ENCODE results near the gene REG3G.

REG3G gene

GRCh38 chr2:78992807-78993517 is 32.5 kb upstream of the REG3G start:
- Histone ChIP-seq H3K9ac (ENCODE audit: low read depth, low read length) (no peak overlapping the region), H3K36me3 (ENCODE audit: control insufficient read depth, insufficient read depth, low read length) (no peaks in the 10 kb centered on the region), H3K4me3 (ENCODE audit: low read depth, low read length) (peak overlapping the region; percentile 75), H3K9me3 (ENCODE audit: control insufficient read depth, insufficient read depth, low read length) (no peaks in the 10 kb centered on the region), H3K27me3 (ENCODE audit: control insufficient read depth, insufficient read depth, low read length) (peaks cover 37% of the 10 kb centered on the region), H3K4me1 (ENCODE audit: control insufficient read depth, insufficient read depth, low read length) (no peaks in the 10 kb centered on the region)

- Histone ChIP-seq H3K9ac (ENCODE audit: low read depth, low read length) (no peak overlapping the region), H3K4me3 (ENCODE audit: low read depth, low read length) (peak overlapping the region; percentile 75), H3K4me1 (ENCODE audit: control insufficient read depth, insufficient read depth, low read length) (no peaks in the 10 kb centered on the region), H3K9me3 (ENCODE audit: control insufficient read depth, insufficient read depth, low read length) (no peaks in the 10 kb centered on the region), H3K27me3 (ENCODE audit: control insufficient read depth, insufficient read depth, low read length) (peaks cover 41% of the 10 kb centered on the region), H3K36me3 (ENCODE audit: control insufficient read depth, insufficient read depth, low read length) (no peaks in the 10 kb centered on the region)
Measured at GRCh38 chr2:78993518-78994148, 31.9 kb upstream of the REG3G start.

DNA sequence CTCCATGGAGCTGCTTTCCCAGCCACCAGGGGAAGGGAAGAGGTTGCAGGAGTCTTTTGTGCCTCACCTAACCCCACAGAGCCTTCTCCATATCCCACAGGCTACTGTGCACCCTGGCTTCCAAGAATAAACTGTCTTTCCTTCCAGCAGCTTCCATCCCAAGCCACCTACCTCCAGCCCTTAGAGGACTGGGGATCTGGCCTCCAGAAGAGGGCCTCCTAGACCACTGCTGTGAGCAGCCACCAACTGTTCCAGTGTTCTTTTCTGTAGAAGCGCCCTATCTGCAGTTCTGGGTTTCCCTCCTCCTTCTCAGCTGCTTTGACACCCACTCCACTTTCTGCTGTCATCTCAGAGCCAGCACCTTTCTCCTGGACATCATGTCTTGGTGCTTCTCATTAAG is 30.7 kb upstream of the REG3G start:
- no peaks in the 10 kb centered on the region for H3K4me1 ChIP-seq (ENCODE audit: control insufficient read depth, insufficient read depth, low read length)
- H3K9ac ChIP-seq (ENCODE audit: low read depth, low read length), result no peak overlapping the region
- H3K4me3 ChIP-seq (ENCODE audit: low read depth, low read length), result no peak overlapping the region
- no peaks in the 10 kb centered on the region for H3K9me3 ChIP-seq (ENCODE audit: control insufficient read depth, insufficient read depth, low read length)
- H3K27me3 ChIP-seq (ENCODE audit: control insufficient read depth, insufficient read depth, low read length), result peaks cover 41% of the 10 kb centered on the region
- H3K36me3 ChIP-seq (ENCODE audit: control insufficient read depth, insufficient read depth, low read length), result no peaks in the 10 kb centered on the region

DNA sequence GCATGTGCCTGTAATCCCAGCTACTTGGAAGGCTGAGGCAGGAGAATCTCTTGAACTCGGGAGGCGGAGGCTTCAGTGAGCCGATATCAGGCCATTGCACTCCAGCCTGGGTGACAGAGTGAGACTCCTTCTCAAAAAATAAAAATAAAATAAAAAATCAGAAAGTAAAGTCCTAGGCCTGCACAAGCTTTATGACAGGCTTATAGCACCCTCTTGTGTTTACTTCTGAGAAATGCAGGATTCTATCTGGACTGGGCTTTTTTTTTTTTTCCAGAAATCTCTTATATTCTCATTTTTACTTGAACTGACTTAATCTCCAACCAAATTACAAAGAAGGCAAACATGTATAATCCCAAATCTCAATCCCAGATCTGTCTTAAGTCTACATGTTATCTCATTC is 26.1 kb upstream of the REG3G start:
- peaks cover 16% of the 10 kb centered on the region for H3K27me3 ChIP-seq (ENCODE audit: control insufficient read depth, insufficient read depth, low read length)
- H3K4me3 ChIP-seq (ENCODE audit: low read depth, low read length), result no peak overlapping the region
- no peaks in the 10 kb centered on the region for H3K4me1 ChIP-seq (ENCODE audit: control insufficient read depth, insufficient read depth, low read length)
- no peaks in the 10 kb centered on the region for H3K36me3 ChIP-seq (ENCODE audit: control insufficient read depth, insufficient read depth, low read length)
- no peaks in the 10 kb centered on the region for H3K9me3 ChIP-seq (ENCODE audit: control insufficient read depth, insufficient read depth, low read length)
- no peak overlapping the region for H3K9ac ChIP-seq (ENCODE audit: low read depth, low read length)

DNA sequence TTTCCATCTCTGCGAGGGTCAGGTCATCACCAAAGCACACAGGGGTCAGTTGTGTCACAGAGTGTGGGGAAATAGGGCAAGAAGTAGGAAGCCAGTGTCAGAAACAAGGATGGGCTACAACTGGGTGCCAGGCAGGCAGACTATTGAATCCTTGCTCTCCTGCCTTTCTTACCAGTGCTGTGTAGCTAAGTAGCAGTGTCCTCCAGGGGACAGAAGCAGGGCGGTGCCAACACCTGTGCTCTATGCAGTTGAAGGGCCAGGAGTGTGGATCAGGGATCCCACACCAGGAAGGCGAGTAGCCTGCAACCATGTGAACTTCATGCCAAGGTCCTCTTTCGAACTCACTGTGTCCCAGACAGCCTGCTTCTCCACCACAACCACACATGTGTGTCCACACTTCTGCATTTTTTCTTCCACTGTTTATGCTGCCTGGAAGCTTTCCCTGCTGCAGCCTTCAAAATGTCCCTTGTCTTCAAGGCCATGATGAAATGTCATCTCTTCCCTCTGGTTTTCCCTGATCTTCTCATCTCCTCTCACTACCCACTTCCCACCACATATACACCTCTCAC is 25.4 kb upstream of the REG3G start:
- no peaks in the 10 kb centered on the region for H3K9me3 ChIP-seq (ENCODE audit: control insufficient read depth, insufficient read depth, low read length)
- H3K36me3 ChIP-seq (ENCODE audit: control insufficient read depth, insufficient read depth, low read length), result no peaks in the 10 kb centered on the region
- no peak overlapping the region for H3K9ac ChIP-seq (ENCODE audit: low read depth, low read length)
- no peak overlapping the region for H3K4me3 ChIP-seq (ENCODE audit: low read depth, low read length)
- H3K4me1 ChIP-seq (ENCODE audit: control insufficient read depth, insufficient read depth, low read length), result no peaks in the 10 kb centered on the region
- H3K27me3 ChIP-seq (ENCODE audit: control insufficient read depth, insufficient read depth, low read length), result peaks cover 9% of the 10 kb centered on the region

GRCh38 chr2:79001285-79001684 is 24.2 kb upstream of the REG3G start:
- H3K4me3 ChIP-seq (ENCODE audit: low read depth, low read length), result no peak overlapping the region
- H3K9ac ChIP-seq (ENCODE audit: low read depth, low read length), result no peak overlapping the region
- no peaks in the 10 kb centered on the region for H3K9me3 ChIP-seq (ENCODE audit: control insufficient read depth, insufficient read depth, low read length)
- H3K36me3 ChIP-seq (ENCODE audit: control insufficient read depth, insufficient read depth, low read length), result no peaks in the 10 kb centered on the region
- no peaks in the 10 kb centered on the region for H3K4me1 ChIP-seq (ENCODE audit: control insufficient read depth, insufficient read depth, low read length)
- H3K27me3 ChIP-seq (ENCODE audit: control insufficient read depth, insufficient read depth, low read length), result peaks cover 4% of the 10 kb centered on the region

DNA sequence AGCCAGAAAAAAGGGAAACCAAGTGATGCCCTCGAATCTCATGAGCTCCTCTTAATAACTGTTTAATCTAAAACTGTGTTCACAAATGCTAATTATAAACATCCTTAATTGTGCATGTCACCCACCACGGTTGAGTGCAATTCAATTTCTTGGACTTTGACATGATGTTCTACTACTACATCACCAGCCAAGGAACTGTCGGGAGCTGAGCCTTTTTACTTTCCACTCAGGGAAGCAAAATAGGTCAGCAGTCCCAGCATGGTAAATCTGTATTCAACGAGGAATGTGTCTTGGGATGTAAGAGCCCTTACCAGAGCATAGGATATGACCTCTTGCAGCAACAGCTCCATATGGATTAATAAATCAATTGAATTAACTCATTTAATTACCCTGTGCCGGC is 20.8 kb upstream of the REG3G start:
- Histone ChIP-seq H3K9me3 (ENCODE audit: control insufficient read depth, insufficient read depth, low read length) (no peaks in the 10 kb centered on the region), H3K4me1 (ENCODE audit: control insufficient read depth, insufficient read depth, low read length) (no peaks in the 10 kb centered on the region), H3K27me3 (ENCODE audit: control insufficient read depth, insufficient read depth, low read length) (no peaks in the 10 kb centered on the region), H3K36me3 (ENCODE audit: control insufficient read depth, insufficient read depth, low read length) (no peaks in the 10 kb centered on the region), H3K9ac (ENCODE audit: low read depth, low read length) (no peak overlapping the region), H3K4me3 (ENCODE audit: low read depth, low read length) (no peak overlapping the region)

GRCh38 chr2:79005216-79005615 is 20.3 kb upstream of the REG3G start:
- no peaks in the 10 kb centered on the region for H3K27me3 ChIP-seq (ENCODE audit: control insufficient read depth, insufficient read depth, low read length)
- H3K4me3 ChIP-seq (ENCODE audit: low read depth, low read length), result no peak overlapping the region
- no peaks in the 10 kb centered on the region for H3K36me3 ChIP-seq (ENCODE audit: control insufficient read depth, insufficient read depth, low read length)
- no peaks in the 10 kb centered on the region for H3K9me3 ChIP-seq (ENCODE audit: control insufficient read depth, insufficient read depth, low read length)
- no peak overlapping the region for H3K9ac ChIP-seq (ENCODE audit: low read depth, low read length)
- H3K4me1 ChIP-seq (ENCODE audit: control insufficient read depth, insufficient read depth, low read length), result no peaks in the 10 kb centered on the region

GRCh38 chr2:79009388-79009787 is 16.1 kb upstream of the REG3G start:
- Histone ChIP-seq H3K27me3 (ENCODE audit: control insufficient read depth, insufficient read depth, low read length) (no peaks in the 10 kb centered on the region), H3K9ac (ENCODE audit: low read depth, low read length) (no peak overlapping the region), H3K4me3 (ENCODE audit: low read depth, low read length) (no peak overlapping the region), H3K36me3 (ENCODE audit: control insufficient read depth, insufficient read depth, low read length) (no peaks in the 10 kb centered on the region), H3K9me3 (ENCODE audit: control insufficient read depth, insufficient read depth, low read length) (no peaks in the 10 kb centered on the region), H3K4me1 (ENCODE audit: control insufficient read depth, insufficient read depth, low read length) (no peaks in the 10 kb centered on the region)

GRCh38 chr2:79011496-79011895 is 14.0 kb upstream of the REG3G start:
- Histone ChIP-seq H3K4me3 (ENCODE audit: low read depth, low read length) (no peak overlapping the region), H3K4me1 (ENCODE audit: control insufficient read depth, insufficient read depth, low read length) (no peaks in the 10 kb centered on the region), H3K9ac (ENCODE audit: low read depth, low read length) (no peak overlapping the region), H3K9me3 (ENCODE audit: control insufficient read depth, insufficient read depth, low read length) (no peaks in the 10 kb centered on the region), H3K27me3 (ENCODE audit: control insufficient read depth, insufficient read depth, low read length) (no peaks in the 10 kb centered on the region), H3K36me3 (ENCODE audit: control insufficient read depth, insufficient read depth, low read length) (no peaks in the 10 kb centered on the region)

GRCh38 chr2:79013629-79014028 is 11.9 kb upstream of the REG3G start:
- no peak overlapping the region for H3K4me3 ChIP-seq (ENCODE audit: low read depth, low read length)
- no peaks in the 10 kb centered on the region for H3K36me3 ChIP-seq (ENCODE audit: control insufficient read depth, insufficient read depth, low read length)

GRCh38 chr2:79016342-79016741 is 9.2 kb upstream of the REG3G start:
- Histone ChIP-seq H3K9me3 (ENCODE audit: control insufficient read depth, insufficient read depth, low read length) (no peaks in the 10 kb centered on the region), H3K4me3 (ENCODE audit: low read depth, low read length) (no peak overlapping the region), H3K9ac (ENCODE audit: low read depth, low read length) (no peak overlapping the region), H3K27me3 (ENCODE audit: control insufficient read depth, insufficient read depth, low read length) (no peaks in the 10 kb centered on the region), H3K36me3 (ENCODE audit: control insufficient read depth, insufficient read depth, low read length) (no peaks in the 10 kb centered on the region), H3K4me1 (ENCODE audit: control insufficient read depth, insufficient read depth, low read length) (no peaks in the 10 kb centered on the region)

More at GRCh38 chr2:79013629-79014028, 11.9 kb upstream of the REG3G start:
- Histone ChIP-seq H3K27me3 (ENCODE audit: control insufficient read depth, insufficient read depth, low read length) (no peaks in the 10 kb centered on the region), H3K9me3 (ENCODE audit: control insufficient read depth, insufficient read depth, low read length) (no peaks in the 10 kb centered on the region), H3K4me1 (ENCODE audit: control insufficient read depth, insufficient read depth, low read length) (no peaks in the 10 kb centered on the region), H3K9ac (ENCODE audit: low read depth, low read length) (no peak overlapping the region)
